CD14-positive monocyte (primary cell): ENCODE measurements around the gene BBS4. TPM values are rescaled to one million over a fixed set of nuclear protein-coding genes. Genes with fewer than 3 reads are reported as not detected.

Experiments
- DNase-seq, 3 donors: peaks; one replicate each; pipeline ENCODE4 v3.0.0-alpha.2; 2011 to 2022
- H2AFZ ChIP-seq: 2 replicates; pipeline ENCODE4 v1.6.0; 2012; ENCODE audit warnings: mild to moderate bottlenecking, low read depth, low read length, inconsistent platforms; ENCODE audit not compliant: insufficient read depth, poor library complexity, severe bottlenecking
- H3K27ac ChIP-seq, 2 donors: 1 replicate in 1 of 2; 2 replicates in 1 of 2; pipeline ENCODE4 v1.5.1; 2012 to 2013; ENCODE audit warnings: low read length in 2 of 2, control low read depth in 1 of 2, inconsistent platforms in 1 of 2, low read depth in 1 of 2, mild to moderate bottlenecking in 1 of 2
- H3K27me3 ChIP-seq, 2 donors: one replicate each; pipeline versions ENCODE4 v1.6.0 to v1.6.1; 2011 to 2013; ENCODE audit warnings: low read length in 2 of 2; ENCODE audit not compliant: control insufficient read depth in 2 of 2, insufficient read depth in 2 of 2
- H3K36me3 ChIP-seq, 2 donors: replicated peaks in 1 of 2; 1 replicate in 1 of 2; 2 replicates in 1 of 2; pipeline versions ENCODE4 v1.5.1 to v1.6.1; 2012 to 2013; ENCODE audit warnings: low read length in 2 of 2, control low read depth in 1 of 2, inconsistent platforms in 1 of 2, mild to moderate bottlenecking in 1 of 2; ENCODE audit not compliant: insufficient read depth in 2 of 2, control insufficient read depth in 1 of 2
- H3K4me1 ChIP-seq, 2 donors: 1 replicate in 1 of 2; 2 replicates in 1 of 2; pipeline versions ENCODE4 v1.5.1 to v1.6.1; 2012 to 2013; ENCODE audit warnings: low read length in 2 of 2, control low read depth in 1 of 2, inconsistent platforms in 1 of 2, mild to moderate bottlenecking in 1 of 2, moderate library complexity in 1 of 2; ENCODE audit not compliant: insufficient read depth in 2 of 2, control insufficient read depth in 1 of 2
- H3K4me2 ChIP-seq: replicated peaks from 2 replicates; pipeline ENCODE3; 2012; ENCODE audit warnings: low read length, moderate library complexity, mild to moderate bottlenecking; ENCODE audit not compliant: poor library complexity, severe bottlenecking; ENCODE audit errors: extremely low read depth
- H3K4me3 ChIP-seq, 3 experiments: fragments of 200-600 bp in 1 of 3; sonication (generic) in 1 of 3; replicated peaks in 1 of 3; 1 replicate in 2 of 3; 2 replicates in 1 of 3; pipeline ENCODE4 v1.5.1; 2011 to 2013; ENCODE audit warnings: low read length in 3 of 3, mild to moderate bottlenecking in 3 of 3, control low read depth in 2 of 3, low read depth in 2 of 3, inconsistent platforms in 1 of 3, moderate library complexity in 1 of 3
- H3K79me2 ChIP-seq: 2 replicates; pipeline ENCODE4 v1.6.0; 2012; ENCODE audit warnings: mild to moderate bottlenecking, control low read depth, inconsistent platforms, low read length, moderate library complexity; ENCODE audit not compliant: insufficient read depth
- H3K9ac ChIP-seq: 2 replicates; pipeline ENCODE4 v1.6.0; 2017; ENCODE audit warnings: low read length, mild to moderate bottlenecking; ENCODE audit not compliant: insufficient read depth, poor library complexity, severe bottlenecking
- H3K9me3 ChIP-seq, 2 donors: replicated peaks in 1 of 2; 1 replicate in 1 of 2; 2 replicates in 1 of 2; pipeline versions ENCODE4 v1.5.1 to v1.6.1; 2012 to 2013; ENCODE audit warnings: low read length in 2 of 2, control low read depth in 1 of 2; ENCODE audit not compliant: control insufficient read depth in 1 of 2, insufficient read depth in 1 of 2
- H4K20me1 ChIP-seq: 2 replicates; pipeline ENCODE4 v1.6.0; 2012; ENCODE audit warnings: mild to moderate bottlenecking, low read length, control low read depth, moderate library complexity; ENCODE audit not compliant: insufficient read depth
- H3K27ac Mint-ChIP-seq, 7 donors: one replicate each; pipeline ENCODE4 v1.8.0; 2020; ENCODE audit warnings: mild to moderate bottlenecking in 7 of 7, mixed read lengths in 7 of 7, moderate library complexity in 6 of 7, inconsistent platforms in 2 of 7
- H3K27me3 Mint-ChIP-seq, 3 donors: one replicate each; pipeline ENCODE4 v1.8.0; 2021 to 2022; ENCODE audit warnings: low read depth in 3 of 3, mild to moderate bottlenecking in 3 of 3, mixed read lengths in 3 of 3, moderate library complexity in 3 of 3, inconsistent platforms in 1 of 3
- H3K36me3 Mint-ChIP-seq, 2 donors: one replicate each; pipeline ENCODE4 v1.8.0; 2020; ENCODE audit warnings: mixed read lengths in 2 of 2, inconsistent platforms in 1 of 2, mild to moderate bottlenecking in 1 of 2
- H3K4me1 Mint-ChIP-seq: one replicate; pipeline ENCODE4 v1.8.0; 2020; ENCODE audit warnings: mild to moderate bottlenecking, mixed read lengths
- H3K4me3 Mint-ChIP-seq, 2 donors: one replicate each; pipeline ENCODE4 v1.8.0; 2020; ENCODE audit warnings: mild to moderate bottlenecking in 2 of 2, mixed read lengths in 2 of 2, moderate library complexity in 1 of 2
- H3K9me3 Mint-ChIP-seq, 7 donors: one replicate each; pipeline ENCODE4 v1.8.0; 2020 to 2022; ENCODE audit warnings: mixed read lengths in 7 of 7, mild to moderate bottlenecking in 6 of 7, moderate library complexity in 6 of 7, inconsistent platforms in 2 of 7
- WGBS: methylation state at CpG from one replicate; pipeline ENCODE4 v1.1.5; 2013; ENCODE audit warnings: missing lambda C conversion rate; ENCODE audit not compliant: insufficient coverage; 5-methylcytosine and 5-hydroxymethylcytosine counted together
- intact Hi-C, 2 donors: fragments of 100-400 bp; cut with micrococcal nuclease; formaldehyde crosslinking; loops; one replicate each; pipeline versions ENCODE4 v1.15.0 to v1.15.1; 2023
- polyA plus RNA-seq, 3 donors: library from polyadenylated mRNA; depleted of rRNA in 1 of 3; unstranded in 2 of 3; stranded (reverse) in 1 of 3; fragments of 300-500 nt in 2 of 3; fragments of >200 nt in 1 of 3; fragmentation: Illumina TruSeq in 2 of 3; gene quantifications; 1 replicate in 2 of 3; 2 replicates in 1 of 3; pipeline ENCODE4 v1.2.3, GENCODE V29; 2012 to 2021
- TF ChIP-seq, protein P1 (sequence below): fragments of 200-600 bp; IDR thresholded peaks from one replicate; pipeline ENCODE4 v1.8.0; 2022; ENCODE audit warnings: antibody characterized with exemption, mild to moderate bottlenecking

Gene BBS4
- polyA plus RNA-seq, 3 donors: 4.0 to 7.6 (median 4.1) TPM

DNA sequence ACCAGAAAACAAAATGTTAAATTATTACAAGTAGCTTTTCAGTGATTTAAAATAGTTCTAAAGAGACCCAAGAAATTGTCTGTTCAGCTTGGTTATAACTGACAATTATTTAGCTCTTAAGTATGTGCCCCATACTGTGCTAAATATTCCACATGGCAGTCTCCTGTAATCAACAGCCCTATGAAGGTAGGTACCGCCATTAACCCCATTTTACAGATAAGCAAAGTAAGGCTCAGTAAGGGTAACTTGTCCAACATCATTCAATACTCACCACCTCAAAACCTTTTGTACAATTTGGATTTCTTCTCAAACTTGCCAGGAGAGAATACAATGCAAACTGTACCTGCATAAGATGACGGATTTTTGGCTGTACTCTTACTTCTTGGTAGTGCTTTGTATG lies 63.7 kb downstream of the BBS4 start:
- no peak overlapping the region for H2AFZ ChIP-seq
- no peak overlapping the region for H3K4me3 Mint-ChIP-seq
- peaks cover 39 to 72% of the 10 kb centered on the region in 2 donors for H3K36me3 ChIP-seq
- H3K27me3 ChIP-seq: no peaks in the 10 kb centered on the region
- H3K4me1 ChIP-seq: peaks cover 28% of the 10 kb centered on the region in 2 donors
- H3K36me3 Mint-ChIP-seq: peaks cover 58 to 68% of the 10 kb centered on the region in 2 donors
- no peak overlapping the region for H3K27ac ChIP-seq
- H3K27ac Mint-ChIP-seq: no peak overlapping the region
- H3K4me1 Mint-ChIP-seq: peaks cover 30% of the 10 kb centered on the region
- no peaks in the 10 kb centered on the region for H3K27me3 Mint-ChIP-seq
- no peaks in the 10 kb centered on the region for H3K9me3 ChIP-seq
- intact Hi-C loops: no loop called here
- H4K20me1 ChIP-seq: peaks cover 54% of the 10 kb centered on the region
- H3K79me2 ChIP-seq: peaks cover 6% of the 10 kb centered on the region
- H3K9ac ChIP-seq: no peak overlapping the region
- no peak overlapping the region for H3K4me2 ChIP-seq
- no peak for DNase-seq
- TF ChIP-seq, protein P1, sequence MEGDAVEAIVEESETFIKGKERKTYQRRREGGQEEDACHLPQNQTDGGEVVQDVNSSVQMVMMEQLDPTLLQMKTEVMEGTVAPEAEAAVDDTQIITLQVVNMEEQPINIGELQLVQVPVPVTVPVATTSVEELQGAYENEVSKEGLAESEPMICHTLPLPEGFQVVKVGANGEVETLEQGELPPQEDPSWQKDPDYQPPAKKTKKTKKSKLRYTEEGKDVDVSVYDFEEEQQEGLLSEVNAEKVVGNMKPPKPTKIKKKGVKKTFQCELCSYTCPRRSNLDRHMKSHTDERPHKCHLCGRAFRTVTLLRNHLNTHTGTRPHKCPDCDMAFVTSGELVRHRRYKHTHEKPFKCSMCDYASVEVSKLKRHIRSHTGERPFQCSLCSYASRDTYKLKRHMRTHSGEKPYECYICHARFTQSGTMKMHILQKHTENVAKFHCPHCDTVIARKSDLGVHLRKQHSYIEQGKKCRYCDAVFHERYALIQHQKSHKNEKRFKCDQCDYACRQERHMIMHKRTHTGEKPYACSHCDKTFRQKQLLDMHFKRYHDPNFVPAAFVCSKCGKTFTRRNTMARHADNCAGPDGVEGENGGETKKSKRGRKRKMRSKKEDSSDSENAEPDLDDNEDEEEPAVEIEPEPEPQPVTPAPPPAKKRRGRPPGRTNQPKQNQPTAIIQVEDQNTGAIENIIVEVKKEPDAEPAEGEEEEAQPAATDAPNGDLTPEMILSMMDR: no peak
- no peaks in the 10 kb centered on the region for H3K9me3 Mint-ChIP-seq
- H3K4me3 ChIP-seq: no peak overlapping the region
- WGBS: no CpG with 5 or more reads among the region's 2 CpGs

DNA sequence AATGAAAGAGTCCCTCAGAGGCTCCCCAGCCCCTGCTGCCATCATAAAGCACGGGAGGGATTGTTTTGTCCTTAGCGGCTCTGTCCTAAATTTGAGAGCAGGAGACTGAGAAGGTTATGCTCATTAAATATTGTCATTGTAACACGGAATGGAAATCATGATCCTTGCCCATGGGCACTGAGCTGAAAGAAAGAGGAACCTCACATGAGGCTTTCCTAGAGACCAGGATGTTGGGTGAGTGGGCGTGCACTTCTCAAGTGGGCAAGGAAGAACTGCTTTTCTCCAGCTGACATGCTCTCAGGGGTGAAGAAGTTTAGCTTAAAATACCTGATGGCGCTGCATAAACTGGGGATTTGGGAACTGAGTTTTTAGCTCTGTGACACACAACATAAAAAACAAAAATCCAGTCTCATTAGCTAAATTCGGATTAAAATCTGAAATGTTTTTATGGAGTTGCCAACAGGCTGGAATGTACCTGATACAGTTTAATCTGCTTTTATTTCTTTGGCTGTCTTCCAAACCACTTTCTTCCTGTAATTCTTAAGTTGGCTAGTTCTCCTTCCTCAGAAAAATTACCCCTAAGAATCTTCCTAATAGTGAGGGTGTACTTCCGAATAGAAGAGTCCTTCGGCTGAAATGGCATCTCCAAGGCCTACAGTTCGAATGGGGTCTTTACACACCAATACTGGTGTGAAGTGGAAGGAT lies 65.9 kb downstream of the BBS4 start:
- no peak overlapping the region for H3K4me3 Mint-ChIP-seq
- peaks cover 77 to 86% of the 10 kb centered on the region in 2 donors for H3K36me3 Mint-ChIP-seq
- H3K4me3 ChIP-seq: no peak overlapping the region
- no peaks in the 10 kb centered on the region for H3K9me3 ChIP-seq
- intact Hi-C loops: no loop called here
- peaks cover 9% of the 10 kb centered on the region for H3K79me2 ChIP-seq
- H3K9me3 Mint-ChIP-seq: no peaks in the 10 kb centered on the region
- peak overlapping the region in 6 of 7 donors; percentile 64 to 87 (median 72) for H3K27ac Mint-ChIP-seq
- peaks cover 28% of the 10 kb centered on the region in 2 donors for H3K4me1 ChIP-seq
- no peaks in the 10 kb centered on the region for H3K27me3 ChIP-seq
- H3K27me3 Mint-ChIP-seq: no peaks in the 10 kb centered on the region
- peaks cover 32% of the 10 kb centered on the region for H3K4me1 Mint-ChIP-seq
- TF ChIP-seq, protein P1: no peak
- peak; percentile 32 to 46 (median 32) for DNase-seq
- H4K20me1 ChIP-seq: peaks cover 76% of the 10 kb centered on the region
- H3K27ac ChIP-seq: peak overlapping the region; percentile 52 to 73
- H3K9ac ChIP-seq: no peak overlapping the region
- no peak overlapping the region for H2AFZ ChIP-seq
- 0% methylated on average over 4 of the region's 9 CpGs for WGBS
- H3K4me2 ChIP-seq: peak overlapping the region; percentile 3
- H3K36me3 ChIP-seq: peaks cover 61 to 94% of the 10 kb centered on the region in 2 donors
